DMS114 treated with DMSO at 0.1 percent for 48 hours (cell line): ENCODE results near the gene HLA-DRA.

ENCODE experiments used
- DNase-seq: peaks from one replicate; lab custom pipeline; 2025; ENCODE audit not compliant: unreplicated experiment; lab: John Stamatoyannopoulos, UW

The HLA-DRA gene

GRCh38 chr6:32439602-32440214, at the start of gene HLA-DRA:
Gene HLA-DRA, plus strand, starts transcription at chr6:32439887. Its CDS starts 64 bp downstream, at chr6:32439951.
- DNase-seq = peak; percentile 74

DNA sequence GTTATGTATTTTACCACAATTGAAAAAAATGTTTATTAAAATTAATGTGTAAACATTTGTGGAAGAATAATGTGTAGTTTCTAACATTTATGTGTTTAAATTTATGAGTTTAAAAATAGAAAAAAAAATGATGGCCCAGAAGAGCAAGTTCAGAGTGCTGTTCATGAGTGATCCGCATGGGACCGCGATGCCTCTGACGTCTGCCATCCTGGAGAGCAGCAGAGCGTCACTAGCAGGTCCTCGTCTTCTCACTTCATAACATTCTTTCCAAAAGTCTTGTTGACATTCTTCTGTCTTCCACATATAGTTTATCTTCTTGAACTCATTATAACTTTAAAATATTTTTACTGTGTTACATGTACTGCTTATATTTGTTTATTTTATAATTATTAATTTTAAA, 48.2 kb upstream of the HLA-DRA start:
- DNase-seq = no peak

DNA sequence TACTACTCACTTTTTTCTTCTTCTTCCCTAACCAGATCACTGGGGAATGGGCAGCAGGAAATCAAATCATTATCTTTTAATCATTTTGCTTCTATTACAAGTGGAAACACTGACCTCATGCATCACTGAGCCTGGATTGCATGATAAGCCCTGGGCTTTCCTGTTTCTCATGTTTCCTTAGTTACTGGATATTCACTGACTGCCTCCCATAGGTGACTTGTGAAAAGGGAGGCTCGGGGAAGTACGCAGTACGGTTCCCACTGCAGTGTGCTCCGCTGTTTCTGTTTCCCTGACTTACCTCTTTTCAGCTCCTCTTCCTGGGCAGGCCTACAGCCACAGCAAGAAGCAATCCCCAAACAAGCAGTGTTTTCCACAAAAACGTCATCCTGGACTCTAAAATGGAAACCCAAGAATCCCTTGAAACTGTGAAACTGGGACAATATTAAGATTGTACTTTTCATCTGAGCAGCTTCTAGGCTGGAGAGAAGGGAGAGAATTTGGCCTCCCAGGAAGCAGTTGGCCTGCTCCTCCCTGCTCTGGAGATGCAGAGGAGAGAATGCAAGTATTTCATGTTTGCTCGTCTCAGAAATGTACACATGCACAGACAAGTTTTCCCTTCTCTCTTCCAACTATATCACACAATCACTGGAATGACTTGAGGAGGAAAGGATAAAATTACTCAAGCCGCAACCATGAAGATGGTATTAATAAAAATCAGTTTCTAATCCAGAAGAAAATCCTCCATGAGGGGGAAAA, 45.8 kb upstream of the HLA-DRA start:
- no peak for DNase-seq

GRCh38 chr6:32396028-32396427, 43.7 kb upstream of the HLA-DRA start:
- DNase-seq = no peak

DNA sequence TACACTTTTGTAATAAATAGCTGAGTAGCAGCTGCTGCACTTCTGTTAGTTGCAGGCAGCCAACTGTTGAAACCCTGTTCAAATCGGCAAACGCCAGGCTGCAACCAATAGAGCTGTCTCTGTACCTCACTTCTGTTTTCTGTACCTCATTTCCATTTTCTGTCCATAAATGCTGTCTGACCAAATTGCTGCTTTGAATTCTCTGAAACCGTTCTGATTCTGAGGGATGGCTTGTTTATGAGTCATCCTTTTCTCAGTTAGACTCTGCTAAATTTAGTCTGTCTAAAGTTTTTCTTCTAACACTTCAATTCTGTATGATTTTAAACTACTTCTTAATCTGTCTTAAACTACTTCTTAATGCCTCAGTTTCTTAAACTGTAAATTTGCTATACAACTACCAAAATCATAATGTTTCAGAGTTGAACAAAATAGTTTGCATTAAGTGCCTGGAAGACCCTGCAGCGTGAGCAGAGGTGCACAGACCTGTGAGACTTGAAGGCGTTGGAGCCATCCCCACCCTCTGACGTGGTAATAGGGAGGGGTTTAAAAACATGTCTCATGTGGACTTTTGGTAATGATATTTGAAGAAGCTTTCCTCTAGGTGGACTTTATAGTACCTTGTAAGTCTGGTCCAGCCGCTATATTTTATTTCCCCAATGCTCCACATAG, 42.3 kb upstream of the HLA-DRA start:
- DNase-seq = no peak

GRCh38 chr6:32401284-32401963, 38.3 kb upstream of the HLA-DRA start:
- no peak for DNase-seq

DNA sequence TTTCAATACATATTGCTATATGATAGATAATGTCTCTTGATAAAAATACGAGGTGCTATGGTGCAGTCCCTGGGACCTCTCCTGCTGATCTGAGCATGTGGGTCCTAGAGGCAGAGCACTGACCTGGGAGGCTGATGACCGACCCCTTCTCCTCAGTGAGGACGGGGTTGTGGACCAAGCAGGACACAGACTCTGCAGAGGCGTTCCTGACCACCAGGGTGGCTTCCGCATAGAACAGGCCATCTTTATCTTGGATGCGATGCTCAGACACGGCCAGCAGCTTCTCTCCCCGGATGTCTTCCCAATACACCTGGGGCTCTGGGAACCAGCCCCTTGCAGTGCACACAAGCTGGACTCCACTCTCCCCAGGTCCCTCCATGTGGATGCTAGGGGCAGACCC, 36.9 kb upstream of the HLA-DRA start:
- DNase-seq = no peak

DNA sequence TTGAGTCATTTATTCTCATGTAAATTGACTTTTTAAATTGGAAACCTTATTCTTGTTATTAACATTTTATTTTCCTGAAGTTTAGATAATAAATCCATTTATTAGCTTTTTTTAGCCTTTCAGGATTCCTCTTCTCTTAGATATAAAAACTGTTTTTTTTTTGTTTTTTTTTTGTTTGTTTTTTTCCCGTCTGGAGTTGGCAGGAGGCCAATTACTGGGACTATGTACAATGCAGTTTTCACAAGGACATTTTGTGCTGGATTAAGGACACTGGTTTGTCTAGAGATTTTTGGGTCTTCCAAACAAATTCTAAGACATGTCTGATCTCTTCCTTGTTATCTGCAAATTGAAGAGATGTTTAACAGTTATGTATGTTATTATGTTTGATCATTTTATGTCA, 34.0 kb upstream of the HLA-DRA start:
- DNase-seq = no peak

- DNase-seq = no peak
Measured at GRCh38 chr6:32406197-32406596, 33.5 kb upstream of the HLA-DRA start.

- no peak for DNase-seq
Measured at GRCh38 chr6:32406857-32407256, 32.8 kb upstream of the HLA-DRA start, which contains the start of gene BTNL2. Gene BTNL2, minus strand, starts transcription at chr6:32407181. Its CDS starts 58 bp downstream, at chr6:32407123.

DNA sequence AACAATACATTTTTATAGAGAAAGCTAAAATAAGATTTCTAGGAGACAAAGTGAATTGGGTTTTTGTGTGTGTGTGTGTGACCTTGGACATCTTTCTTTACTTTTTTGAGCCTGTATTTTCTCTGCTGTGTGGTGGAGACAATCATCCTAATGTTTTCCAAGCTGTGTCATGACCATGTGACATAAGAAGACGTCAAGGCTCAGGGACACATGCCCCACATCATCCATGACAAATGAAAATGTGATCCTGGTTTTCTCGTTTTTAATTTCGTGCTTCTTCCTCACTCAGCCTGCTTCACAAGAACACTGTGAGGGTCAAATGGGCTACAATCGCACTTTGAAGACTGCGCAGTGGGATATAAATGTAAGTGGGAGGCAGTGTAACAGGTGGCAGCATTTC, 28.8 kb upstream of the HLA-DRA start:
- no peak for DNase-seq

DNA sequence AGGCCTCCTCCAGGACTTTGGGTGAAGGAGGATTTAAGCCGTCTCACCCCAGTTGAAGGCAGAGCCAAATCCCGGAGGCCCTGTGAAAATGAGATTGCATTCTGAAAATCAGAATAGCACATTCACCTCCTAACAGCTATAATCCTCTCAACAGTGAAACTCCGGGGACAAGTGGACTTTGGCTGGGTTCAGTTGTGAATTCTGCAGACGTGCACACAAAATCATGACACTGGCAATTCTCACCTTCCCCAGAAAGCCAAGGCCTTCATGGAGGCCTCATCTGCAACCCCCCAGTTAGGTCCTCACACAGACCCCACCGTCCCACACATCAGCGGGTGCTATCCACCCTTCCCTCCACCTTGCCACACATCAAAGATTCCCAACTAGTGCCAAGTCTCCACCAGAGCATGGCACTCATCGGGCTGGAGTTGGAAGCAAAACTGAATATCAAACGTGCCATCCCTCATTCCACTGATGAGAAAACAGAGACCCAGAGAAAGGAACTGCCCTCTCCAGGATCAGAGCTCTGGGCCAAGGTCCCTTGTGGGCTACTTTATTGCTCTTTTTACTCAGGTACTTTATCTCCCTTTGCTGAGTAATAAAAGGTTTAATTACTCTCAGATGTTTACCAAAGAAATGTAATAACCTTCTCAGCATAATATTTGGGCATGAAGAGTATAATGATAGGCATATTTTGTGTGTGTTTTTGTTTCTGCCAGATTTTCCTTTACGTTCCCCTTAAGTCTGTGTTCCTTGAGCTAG, 27.9 kb upstream of the HLA-DRA start:
- DNase-seq = no peak

- peak; percentile 81 for DNase-seq
Measured at GRCh38 chr6:32413427-32414047, 26.1 kb upstream of the HLA-DRA start.

DNA sequence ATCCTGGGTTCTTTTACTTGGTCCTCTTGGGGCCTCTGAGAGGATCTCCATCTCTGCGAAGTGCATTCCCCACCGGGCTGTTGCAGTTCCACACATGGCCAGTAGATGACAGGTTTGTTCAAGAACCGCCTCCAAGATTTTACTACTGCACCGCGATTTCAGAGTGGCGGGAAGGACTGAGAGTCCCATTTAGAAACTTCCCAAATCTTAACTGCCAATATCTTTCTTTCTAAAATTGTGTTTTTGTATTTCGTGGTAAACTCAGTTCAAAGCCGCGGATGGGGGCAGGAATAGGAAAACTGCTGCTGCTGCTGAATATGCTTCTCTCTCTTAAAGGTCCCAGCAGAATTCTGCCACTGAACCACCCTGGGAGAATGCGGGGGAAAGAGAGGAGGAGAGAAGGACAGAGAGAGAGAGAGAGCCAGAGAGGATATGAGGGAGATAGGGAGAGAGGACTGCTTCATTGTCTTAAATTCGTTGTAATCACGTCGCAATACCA, 24.1 kb upstream of the HLA-DRA start:
- peak; percentile 82 for DNase-seq

DNA sequence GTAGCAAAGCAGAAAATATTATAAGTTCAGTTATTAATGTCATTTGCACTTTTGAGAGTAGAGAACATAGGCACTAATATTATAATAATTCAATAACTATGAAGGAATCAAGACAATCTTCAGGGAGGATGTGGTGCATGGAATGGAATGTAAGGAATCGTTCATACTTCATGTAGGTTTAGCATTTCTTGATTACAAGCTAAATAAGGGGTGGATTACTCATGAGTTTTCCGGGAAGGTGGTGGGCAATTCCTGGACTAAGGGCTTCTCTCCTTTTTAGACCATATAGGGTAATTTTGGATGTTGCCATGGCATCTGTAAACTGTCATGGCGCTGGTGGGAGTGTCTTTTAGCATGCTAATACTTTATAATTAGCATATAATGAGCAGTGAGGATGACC, 23.7 kb upstream of the HLA-DRA start:
- no peak for DNase-seq

DNA sequence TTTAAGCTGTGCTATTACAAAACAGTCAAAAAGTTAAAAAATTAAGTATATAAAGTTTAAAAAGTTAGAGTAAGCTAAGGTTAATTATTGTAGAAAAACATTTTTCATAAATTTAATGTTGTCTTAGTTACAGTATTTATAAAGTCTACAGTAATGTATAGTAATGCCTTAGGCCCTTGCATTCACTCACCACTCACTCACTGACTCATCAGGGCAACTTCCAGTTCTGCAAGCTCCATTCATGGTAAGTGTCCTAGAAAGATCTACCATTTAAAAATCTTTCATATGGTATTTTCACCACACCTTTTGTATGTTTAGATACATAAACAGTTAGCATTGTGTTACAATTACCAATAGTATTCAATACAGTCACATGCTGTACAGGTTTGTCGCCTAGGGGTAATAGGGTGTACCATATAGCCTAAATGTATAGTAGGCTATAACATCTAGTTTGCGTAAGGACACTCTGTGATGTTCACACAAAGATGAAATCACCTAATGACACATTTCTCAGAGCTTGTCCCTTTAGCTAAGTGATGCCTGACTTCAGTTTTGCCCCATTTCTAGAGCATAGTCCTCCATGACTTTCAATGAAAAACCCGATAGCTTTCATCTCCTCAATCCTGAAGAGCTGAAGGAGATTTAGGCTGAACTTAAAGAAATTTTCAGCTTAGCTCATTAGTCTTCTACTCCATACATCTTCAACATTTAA, 14.9 kb upstream of the HLA-DRA start:
- no peak for DNase-seq

DNA sequence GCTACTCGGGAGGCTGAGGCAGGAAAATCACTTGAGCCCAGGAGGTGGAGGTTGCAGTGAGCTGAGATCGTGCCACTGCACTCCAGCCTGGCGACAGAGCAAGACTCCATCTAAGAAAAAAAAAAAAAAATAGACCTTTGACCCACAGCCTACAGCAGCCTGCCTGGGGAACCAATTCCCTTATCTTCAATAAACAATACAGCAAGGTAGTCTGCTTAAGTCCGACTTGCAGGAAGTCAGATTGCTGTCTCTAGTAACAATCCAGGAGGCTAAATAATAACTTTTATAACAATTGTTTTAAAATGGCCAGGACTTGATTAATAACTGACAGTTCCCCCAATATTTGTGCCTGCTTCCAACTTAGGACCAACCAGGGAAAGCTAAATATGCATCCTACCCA, 13.3 kb upstream of the HLA-DRA start:
- no peak for DNase-seq

DNA sequence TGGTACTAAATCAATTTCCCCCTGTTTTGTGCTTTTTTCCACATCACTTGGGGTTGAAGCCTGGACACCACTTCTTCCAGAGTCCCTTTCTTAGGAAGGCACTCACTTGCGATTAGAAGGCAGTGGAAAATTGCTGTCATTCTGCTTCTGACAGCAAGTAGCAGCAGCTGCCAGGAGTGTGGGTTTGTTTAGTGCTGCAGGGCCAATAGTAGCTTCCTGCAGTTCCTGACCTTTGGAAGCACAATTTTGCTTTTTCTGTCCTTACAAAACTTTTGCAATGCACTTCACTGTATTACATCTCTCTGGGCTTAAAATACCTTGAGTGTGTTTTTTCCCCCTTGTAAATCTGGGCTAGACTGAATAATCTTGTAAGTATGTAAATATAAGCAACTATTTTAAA, 12.5 kb upstream of the HLA-DRA start:
- no peak for DNase-seq

- no peak for DNase-seq
Measured at GRCh38 chr6:32427934-32428474, 11.7 kb upstream of the HLA-DRA start.
